ENCODE measurements around the gene GNPTAB. TPM values are rescaled to one million over a fixed set of nuclear protein-coding genes. Genes with fewer than 3 reads are reported as not detected.

GNPTAB gene
- total and polyA plus RNA-seq, 2 of the 13 experiments (the other 11 are each of a cell fraction or from before 2014, with no cell fraction given): 13.6 to 19.4 TPM

GRCh38 chr12:101876861-101877805, 46.4 kb upstream of the GNPTAB start, which contains the start of gene DRAM1 (continued):
- TF ChIP-seq CSRNP2 (CRISPR knock-in tag; conservative IDR thresholded peaks at IDR 0.05; ENCODE audit: low read depth): no peak
- TF ChIP-seq, protein P1, sequence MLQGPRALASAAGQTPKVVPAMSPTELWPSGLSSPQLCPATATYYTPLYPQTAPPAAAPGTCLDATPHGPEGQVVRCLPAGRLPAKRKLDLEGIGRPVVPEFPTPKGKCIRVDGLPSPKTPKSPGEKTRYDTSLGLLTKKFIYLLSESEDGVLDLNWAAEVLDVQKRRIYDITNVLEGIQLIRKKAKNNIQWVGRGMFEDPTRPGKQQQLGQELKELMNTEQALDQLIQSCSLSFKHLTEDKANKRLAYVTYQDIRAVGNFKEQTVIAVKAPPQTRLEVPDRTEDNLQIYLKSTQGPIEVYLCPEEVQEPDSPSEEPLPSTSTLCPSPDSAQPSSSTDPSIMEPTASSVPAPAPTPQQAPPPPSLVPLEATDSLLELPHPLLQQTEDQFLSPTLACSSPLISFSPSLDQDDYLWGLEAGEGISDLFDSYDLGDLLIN (CRISPR knock-in tag; IDR thresholded peaks at IDR 0.05; ENCODE audit: borderline replicate concordance): no peak
- no peak for TF ChIP-seq HNRNPH1 (optimal IDR thresholded peaks at IDR 0.05; ENCODE audit: low read depth, low read length)
- TF ChIP-seq STAT6 (CRISPR knock-in tag; IDR thresholded peaks at IDR 0.05; ENCODE audit: borderline replicate concordance): no peak
- no peak for TF ChIP-seq ZNF775 (CRISPR knock-in tag; IDR thresholded peaks at IDR 0.05; ENCODE audit: borderline replicate concordance)
- TF ChIP-seq ZNF546 (CRISPR knock-in tag; conservative IDR thresholded peaks at IDR 0.05): peak; percentile 32; the same call in 1 of the 2 replicates
- TF ChIP-seq ZNF646 (CRISPR knock-in tag; IDR thresholded peaks at IDR 0.05): no peak; the same call in 1 of the 2 replicates
- TF ChIP-seq FOXO1 (CRISPR knock-in tag; IDR thresholded peaks at IDR 0.05): no peak
- TF ChIP-seq ZNF501 (CRISPR knock-in tag; IDR thresholded peaks at IDR 0.05): peak; percentile 90
- TF ChIP-seq ZNF605 (CRISPR knock-in tag; IDR thresholded peaks at IDR 0.05): peak; percentile 87
- no peak for TF ChIP-seq EZH2 (conservative IDR thresholded peaks at IDR 0.05; ENCODE audit: low read depth, low read length)
- TF ChIP-seq ZNF136 (CRISPR knock-in tag; IDR thresholded peaks at IDR 0.05; ENCODE audit: low read depth): no peak
